ENCODE results near the gene TRAPPC2.

TRAPPC2 gene

DNA sequence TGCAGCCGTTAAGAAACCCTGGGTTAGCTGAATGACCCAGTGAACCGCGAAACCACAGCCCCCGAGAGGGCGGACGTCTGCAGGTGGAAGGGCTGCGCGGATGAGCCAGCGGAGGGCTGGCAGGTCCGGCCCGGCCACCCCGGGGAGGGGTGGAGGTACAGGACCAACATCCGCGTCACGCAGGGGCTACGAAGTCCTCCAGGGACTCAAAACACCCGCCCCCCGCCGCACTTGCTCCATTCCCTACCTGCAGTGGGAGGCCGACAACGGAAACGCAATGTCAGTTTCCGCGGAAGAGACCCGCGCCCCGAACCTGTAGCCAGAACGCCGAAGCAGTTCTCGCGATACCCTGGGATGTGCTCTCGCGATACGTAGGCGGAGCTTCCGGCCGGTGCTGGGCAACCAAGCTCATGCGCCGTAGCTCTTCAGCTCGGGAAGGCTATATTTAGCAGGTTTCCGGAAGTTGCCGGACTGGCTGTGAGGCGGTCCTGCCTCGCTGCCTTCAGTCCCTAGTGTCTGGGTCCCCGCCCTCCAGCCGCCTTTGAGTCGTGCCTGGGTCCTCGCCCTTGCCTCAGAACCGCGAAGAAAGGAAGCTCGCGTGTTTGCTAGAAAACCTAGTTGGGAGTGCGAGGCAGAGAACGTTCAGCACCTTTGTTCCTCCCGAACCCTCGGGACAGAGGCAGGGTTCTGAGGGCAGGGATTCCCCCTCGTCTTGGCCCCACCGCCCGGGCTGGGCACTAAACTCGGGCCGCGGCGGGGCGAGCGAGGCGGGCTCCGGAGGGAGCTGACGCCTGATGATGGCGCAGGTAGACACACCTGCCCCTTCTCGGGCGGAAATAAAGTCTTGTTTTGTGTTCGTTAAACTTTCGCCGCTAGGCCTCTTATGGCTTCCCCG, at the start of gene TRAPPC2, which contains the start of gene OFD1:
Gene TRAPPC2, minus strand, starts transcription at position 343 of the 895 bp plus-strand sequence. CDS start 14,657 bp downstream, outside the sequence.
Gene OFD1, plus strand, starts transcription at position 471 of the 895 bp plus-strand sequence. Its CDS starts 324 bp downstream, at position 795.
- H3K4me3 ChIP-seq (ENCODE audit: low read depth, low read length) = peak within 1 kb of the TSS; percentile 76
- POLR2A ChIA-PET = interaction anchor here (0.7 to 1.8 kb wide), 5 partner anchors 9 to 295 kb away, joined by 3 to 5 read pairs (median 4); partner anchors contain the start of gene GEMIN8
- CTCF ChIA-PET = interaction anchor here (0.7 to 5.2 kb wide), 7 partner anchors 8 to 228 kb away, joined by 3 to 30 read pairs (median 3); no protein-coding TSS in a partner anchor
- TF ChIP-seq, protein P1, sequence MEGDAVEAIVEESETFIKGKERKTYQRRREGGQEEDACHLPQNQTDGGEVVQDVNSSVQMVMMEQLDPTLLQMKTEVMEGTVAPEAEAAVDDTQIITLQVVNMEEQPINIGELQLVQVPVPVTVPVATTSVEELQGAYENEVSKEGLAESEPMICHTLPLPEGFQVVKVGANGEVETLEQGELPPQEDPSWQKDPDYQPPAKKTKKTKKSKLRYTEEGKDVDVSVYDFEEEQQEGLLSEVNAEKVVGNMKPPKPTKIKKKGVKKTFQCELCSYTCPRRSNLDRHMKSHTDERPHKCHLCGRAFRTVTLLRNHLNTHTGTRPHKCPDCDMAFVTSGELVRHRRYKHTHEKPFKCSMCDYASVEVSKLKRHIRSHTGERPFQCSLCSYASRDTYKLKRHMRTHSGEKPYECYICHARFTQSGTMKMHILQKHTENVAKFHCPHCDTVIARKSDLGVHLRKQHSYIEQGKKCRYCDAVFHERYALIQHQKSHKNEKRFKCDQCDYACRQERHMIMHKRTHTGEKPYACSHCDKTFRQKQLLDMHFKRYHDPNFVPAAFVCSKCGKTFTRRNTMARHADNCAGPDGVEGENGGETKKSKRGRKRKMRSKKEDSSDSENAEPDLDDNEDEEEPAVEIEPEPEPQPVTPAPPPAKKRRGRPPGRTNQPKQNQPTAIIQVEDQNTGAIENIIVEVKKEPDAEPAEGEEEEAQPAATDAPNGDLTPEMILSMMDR (IDR thresholded peaks at IDR 0.05; ENCODE audit: insufficient read depth, low read length, missing control alignments) = no peak
- peak; percentile 67 for DNase-seq (ENCODE audit: low read depth, low spot score)

DNA sequence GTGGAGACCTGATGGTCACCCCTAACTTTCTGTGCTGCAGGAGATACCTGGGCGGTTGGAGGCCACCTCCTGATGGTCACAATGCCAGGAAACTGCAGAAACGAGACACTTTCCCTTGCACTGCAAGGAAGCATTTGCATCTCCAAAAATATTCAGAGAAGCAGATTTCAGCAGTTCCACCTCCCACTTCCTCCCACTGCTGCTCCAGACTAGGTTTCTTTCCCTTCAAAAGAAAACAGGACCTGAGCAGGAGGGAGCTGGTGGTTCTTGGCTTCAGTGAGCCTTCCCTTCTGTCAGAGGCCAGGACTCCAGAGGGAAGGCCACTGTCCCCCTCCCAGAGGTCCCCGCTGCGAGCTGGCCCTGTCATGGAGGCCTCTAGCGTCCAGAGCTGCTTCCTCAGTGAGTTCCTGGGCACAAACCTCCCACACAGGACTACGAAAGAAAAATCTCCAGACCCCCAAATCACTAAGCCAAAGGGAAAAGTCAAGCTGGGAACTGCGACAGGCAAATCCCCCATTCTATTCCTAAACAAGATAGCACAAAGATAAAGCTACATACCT, 46.5 kb upstream of the TRAPPC2 start:
- CTCF ChIA-PET = interaction anchor here (1.9 kb wide), 1 partner anchor 251 kb away, joined by 4 read pairs; no protein-coding TSS in a partner anchor
- POLR2A ChIA-PET = no interaction called here

DNA sequence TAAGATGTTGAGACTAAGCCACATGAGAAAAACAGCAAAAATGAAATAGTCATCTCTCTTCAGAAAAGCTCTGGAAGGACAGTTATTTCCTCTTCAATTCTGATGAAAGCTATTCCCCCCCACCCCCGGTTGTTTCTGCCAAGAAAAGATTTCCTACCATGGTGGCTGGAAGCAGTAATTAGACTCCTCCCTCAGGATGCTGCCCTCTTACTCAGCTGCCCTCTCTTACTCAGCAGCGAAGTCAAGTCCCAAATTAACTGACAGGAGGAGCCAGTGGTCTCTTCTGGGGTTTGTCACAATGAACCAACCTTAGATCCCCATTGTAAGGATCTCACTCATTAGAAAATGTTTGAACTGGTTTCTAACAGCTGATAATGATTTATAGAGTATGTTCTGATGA, 44.5 kb upstream of the TRAPPC2 start:
- ChIA-PET POLR2A (no interaction called here), CTCF (no interaction called here)
- DNase-seq (ENCODE audit: low read depth, low spot score) = no peak
- no peak overlapping the region for H3K4me3 ChIP-seq (ENCODE audit: low read depth, low read length)
- TF ChIP-seq, protein P1 (IDR thresholded peaks at IDR 0.05; ENCODE audit: insufficient read depth, low read length, missing control alignments) = no peak

More for the DNA sequence above, 46.5 kb upstream of the TRAPPC2 start:
- TF ChIP-seq, protein P1 (IDR thresholded peaks at IDR 0.05; ENCODE audit: insufficient read depth, low read length, missing control alignments) = no peak
- no peak for DNase-seq (ENCODE audit: low read depth, low spot score)
- no peak overlapping the region for H3K4me3 ChIP-seq (ENCODE audit: low read depth, low read length)

DNA sequence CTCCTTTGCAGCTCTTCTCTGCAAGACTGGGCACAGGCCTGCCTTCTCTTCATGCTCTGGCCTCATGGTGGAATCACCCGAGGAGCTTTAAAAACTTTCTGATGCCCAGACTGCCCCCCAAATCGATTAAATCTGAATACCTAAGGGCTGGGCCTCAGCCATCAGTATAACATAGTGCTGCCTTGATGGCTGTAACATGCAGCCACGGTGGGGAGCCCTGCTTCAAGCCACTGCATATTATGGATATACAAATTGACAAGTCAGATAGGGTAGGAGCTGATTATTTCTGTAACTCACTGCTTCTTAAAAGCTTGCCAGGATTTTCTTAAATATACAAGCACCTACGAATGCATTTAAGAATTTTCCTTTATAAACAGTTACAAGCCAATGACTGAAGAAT, 42.0 kb upstream of the TRAPPC2 start:
- TF ChIP-seq, protein P1 (IDR thresholded peaks at IDR 0.05; ENCODE audit: insufficient read depth, low read length, missing control alignments) = no peak
- ChIA-PET POLR2A (no interaction called here), CTCF (no interaction called here)
- no peak for DNase-seq (ENCODE audit: low read depth, low spot score)
- H3K4me3 ChIP-seq (ENCODE audit: low read depth, low read length) = no peak overlapping the region

DNA sequence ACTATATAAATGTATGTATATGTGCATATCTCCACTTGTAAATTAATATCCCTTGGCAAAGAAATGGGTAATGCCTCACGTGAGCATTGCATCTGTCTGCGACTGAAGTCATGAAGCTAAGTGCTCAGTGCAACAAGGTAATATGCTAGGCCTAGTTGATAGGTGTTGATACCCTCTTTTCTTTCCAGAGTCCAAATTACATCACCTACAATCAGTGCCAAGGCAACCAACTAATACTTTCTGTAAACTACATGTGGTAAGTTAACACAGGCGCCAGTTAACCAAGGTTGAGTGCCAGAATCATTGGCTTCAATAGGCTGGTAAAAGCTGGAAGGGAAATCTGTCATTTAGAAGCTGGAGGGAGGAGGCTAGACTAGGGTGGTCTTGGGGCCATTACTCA, 41.4 kb upstream of the TRAPPC2 start:
- ChIA-PET CTCF (interaction anchor here (1.4 kb wide), 1 partner anchor 25 kb away, joined by 3 read pairs; no protein-coding TSS in a partner anchor), POLR2A (no interaction called here)
- no peak for DNase-seq (ENCODE audit: low read depth, low spot score)
- TF ChIP-seq, protein P1 (IDR thresholded peaks at IDR 0.05; ENCODE audit: insufficient read depth, low read length, missing control alignments) = no peak
- no peak overlapping the region for H3K4me3 ChIP-seq (ENCODE audit: low read depth, low read length)

DNA sequence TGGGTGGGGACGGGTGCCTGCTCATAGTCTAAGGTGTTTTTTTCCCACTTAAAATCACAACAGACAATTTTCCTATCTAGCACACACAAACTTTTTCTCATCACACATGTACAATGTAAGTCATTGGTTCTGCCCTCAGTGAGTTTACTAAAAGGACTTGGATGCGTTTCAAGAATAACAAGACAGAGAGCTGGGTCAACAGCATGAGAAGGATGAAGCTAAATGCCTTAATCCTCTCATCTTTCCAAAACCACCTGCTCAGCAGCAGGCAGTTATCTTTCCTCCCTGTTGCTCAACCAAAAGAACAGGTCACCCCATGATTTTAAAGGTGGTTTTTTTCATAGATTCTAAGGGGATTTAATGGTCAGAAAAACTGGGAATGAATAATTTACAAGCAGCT, 40.3 kb upstream of the TRAPPC2 start:
- ChIA-PET POLR2A (no interaction called here), CTCF (interaction anchor here (1.4 kb wide), 1 partner anchor 24 kb away, joined by 3 read pairs; no protein-coding TSS in a partner anchor)
- no peak for DNase-seq (ENCODE audit: low read depth, low spot score)
- TF ChIP-seq, protein P1 (IDR thresholded peaks at IDR 0.05; ENCODE audit: insufficient read depth, low read length, missing control alignments) = no peak
- H3K4me3 ChIP-seq (ENCODE audit: low read depth, low read length) = no peak overlapping the region

All from AG04449 (cell line).